Vagina (tissue), 2 donors: ENCODE measurements around the gene BMPR1A.

Source experiments
- POLR2A ChIP-seq, 2 donors: fragments of 450-650 bp; IDR thresholded peaks; one replicate each; pipeline ENCODE4 v1.6.1; 2017; ENCODE audit warnings: antibody characterized with exemption in 2 of 2, mild to moderate bottlenecking in 2 of 2, moderate library complexity in 2 of 2
- POLR2AphosphoS5 ChIP-seq, 2 donors: sonication (generic); formaldehyde crosslinking; IDR thresholded peaks; one replicate each; pipeline ENCODE4 v1.9.0; 2017; ENCODE audit warnings: antibody characterized with exemption in 2 of 2, mild to moderate bottlenecking in 2 of 2, low read depth in 1 of 2; ENCODE audit not compliant: insufficient read depth in 1 of 2
- TF ChIP-seq, protein P1 (sequence below), 3 experiments: fragments of 450-650 bp in 2 of 3; fragments of 200-600 bp in 1 of 3; sonication (generic) in 1 of 3; IDR thresholded peaks; one replicate each; pipeline ENCODE4 v1.5.1; 2017 to 2019; ENCODE audit warnings: antibody characterized with exemption in 3 of 3, mild to moderate bottlenecking in 2 of 3, moderate library complexity in 2 of 3

DNA sequence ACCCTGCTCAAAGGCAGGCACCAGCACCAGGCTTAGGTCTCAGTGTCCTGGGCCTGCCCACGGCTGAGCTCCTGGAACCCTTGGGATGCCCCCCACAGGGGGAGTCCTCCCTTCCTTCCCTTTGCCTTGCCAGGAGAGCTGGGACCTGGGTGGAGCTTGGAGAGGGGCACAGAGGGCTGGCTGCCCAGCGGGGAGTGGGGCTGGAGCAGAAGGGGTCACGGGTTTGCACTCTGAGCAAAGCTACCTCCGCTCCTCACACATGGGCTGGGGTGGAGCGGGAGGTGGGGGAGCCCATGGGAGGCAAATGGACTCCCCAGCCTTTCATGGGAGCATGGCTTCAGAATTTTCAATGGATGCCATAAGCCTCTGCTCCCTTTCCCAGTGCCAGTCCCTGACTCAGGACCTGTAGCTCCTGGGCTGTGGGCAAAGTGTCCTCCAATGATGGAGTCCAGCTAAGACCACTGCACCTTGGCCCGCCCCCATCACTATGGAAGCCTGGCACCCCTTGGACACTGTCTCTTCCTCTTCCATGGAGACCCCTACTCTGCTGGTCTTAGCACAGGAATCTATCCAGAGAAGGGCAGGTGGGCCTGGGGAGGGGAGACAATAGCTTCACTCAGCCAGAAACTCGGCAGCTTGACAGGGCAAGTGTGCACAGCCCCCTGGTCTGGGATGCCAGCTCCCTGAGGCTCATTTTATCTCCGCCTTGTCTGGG, 48.2 kb upstream of the BMPR1A start:
- TF ChIP-seq, protein P1, sequence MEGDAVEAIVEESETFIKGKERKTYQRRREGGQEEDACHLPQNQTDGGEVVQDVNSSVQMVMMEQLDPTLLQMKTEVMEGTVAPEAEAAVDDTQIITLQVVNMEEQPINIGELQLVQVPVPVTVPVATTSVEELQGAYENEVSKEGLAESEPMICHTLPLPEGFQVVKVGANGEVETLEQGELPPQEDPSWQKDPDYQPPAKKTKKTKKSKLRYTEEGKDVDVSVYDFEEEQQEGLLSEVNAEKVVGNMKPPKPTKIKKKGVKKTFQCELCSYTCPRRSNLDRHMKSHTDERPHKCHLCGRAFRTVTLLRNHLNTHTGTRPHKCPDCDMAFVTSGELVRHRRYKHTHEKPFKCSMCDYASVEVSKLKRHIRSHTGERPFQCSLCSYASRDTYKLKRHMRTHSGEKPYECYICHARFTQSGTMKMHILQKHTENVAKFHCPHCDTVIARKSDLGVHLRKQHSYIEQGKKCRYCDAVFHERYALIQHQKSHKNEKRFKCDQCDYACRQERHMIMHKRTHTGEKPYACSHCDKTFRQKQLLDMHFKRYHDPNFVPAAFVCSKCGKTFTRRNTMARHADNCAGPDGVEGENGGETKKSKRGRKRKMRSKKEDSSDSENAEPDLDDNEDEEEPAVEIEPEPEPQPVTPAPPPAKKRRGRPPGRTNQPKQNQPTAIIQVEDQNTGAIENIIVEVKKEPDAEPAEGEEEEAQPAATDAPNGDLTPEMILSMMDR (IDR thresholded peaks at IDR 0.05): no peak
- TF ChIP-seq POLR2A (IDR thresholded peaks at IDR 0.05) (no peak), POLR2AphosphoS5 (IDR thresholded peaks at IDR 0.05; ENCODE audit: insufficient read depth in 1 of 2, low read depth in 1 of 2) (no peak)
